ENCODE data around the gene ZNF331.

ZNF331 gene

GRCh38 chr19:53521373-53522202 is 16.4 kb upstream of the ZNF331 start:
- DNase-seq = no peak

GRCh38 chr19:53525922-53526321 is 12.0 kb upstream of the ZNF331 start:
- DNase-seq = no peak

GRCh38 chr19:53530622-53531021 is 7.3 kb upstream of the ZNF331 start:
- no peak for DNase-seq

GRCh38 chr19:53531457-53531856 is 6.5 kb upstream of the ZNF331 start:
- DNase-seq = no peak

- DNase-seq = no peak
These were observed 5.6 kb upstream of the ZNF331 start for GRCh38 chr19:53532362-53532761.

GRCh38 chr19:53536225-53536548 is 1.8 kb upstream of the ZNF331 start:
- no peak for DNase-seq

- DNase-seq = no peak
These were observed 824 bp upstream of the ZNF331 start for GRCh38 chr19:53537121-53537520.

GRCh38 chr19:53538378-53539109 is 599 bp downstream of the ZNF331 start:
- no peak for DNase-seq

GRCh38 chr19:53540091-53540490 is 2.1 kb downstream of the ZNF331 start:
- no peak for DNase-seq

GRCh38 chr19:53541971-53542370 is 4.0 kb downstream of the ZNF331 start:
- no peak for DNase-seq

GRCh38 chr19:53545271-53546065 is 7.5 kb downstream of the ZNF331 start:
- DNase-seq = no peak

GRCh38 chr19:53546758-53547513 is 9.0 kb downstream of the ZNF331 start:
- DNase-seq = no peak

GRCh38 chr19:53549340-53549739 is 11.4 kb downstream of the ZNF331 start:
- DNase-seq = no peak

- DNase-seq = no peak
These were observed 14.2 kb downstream of the ZNF331 start for GRCh38 chr19:53552001-53552721.

- DNase-seq = no peak
These were observed 15.2 kb downstream of the ZNF331 start for GRCh38 chr19:53553156-53553555.

- DNase-seq = no peak
These were observed 16.2 kb downstream of the ZNF331 start for GRCh38 chr19:53553865-53554791.

- no peak for DNase-seq
These were observed 16.9 kb downstream of the ZNF331 start for GRCh38 chr19:53554804-53555203.

GRCh38 chr19:53555352-53555751 is 17.4 kb downstream of the ZNF331 start:
- no peak for DNase-seq

- DNase-seq = no peak
These were observed 33.4 kb downstream of the ZNF331 start for GRCh38 chr19:53571339-53571738.

GRCh38 chr19:53576941-53577653 is 39.2 kb downstream of the ZNF331 start:
- DNase-seq = no peak
